ENCODE measurements around the gene CCDC175.

The CCDC175 gene

DNA sequence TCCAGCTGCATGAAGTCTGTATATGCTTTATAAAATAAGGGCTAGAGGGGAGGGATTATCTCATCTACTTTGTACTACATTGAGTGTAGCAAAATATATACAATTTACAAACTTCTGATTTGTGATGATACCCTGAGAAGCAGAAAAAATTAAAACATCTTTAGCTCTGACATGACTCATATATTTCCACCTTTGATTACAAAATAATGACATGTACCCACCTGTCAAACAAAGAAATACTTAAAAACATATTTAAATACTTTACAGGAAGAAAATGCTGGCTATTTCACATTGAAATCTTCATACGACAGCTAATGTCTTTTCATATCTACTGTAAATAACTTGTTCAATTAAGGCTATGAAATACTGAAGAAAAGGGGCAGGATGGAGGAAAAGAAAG lies 114.7 kb downstream of the CCDC175 start:
- H3K4me2 ChIP-seq (ENCODE audit: low read depth, low read length), result no peak overlapping the region
- H3K9me2 ChIP-seq (replicated peaks; ENCODE audit: insufficient read depth, low read length), result no peaks in the 10 kb centered on the region
- no peak for DNase-seq
- no peaks in the 10 kb centered on the region for H3K27me3 ChIP-seq (replicated peaks; ENCODE audit: insufficient read depth, low read length)
- H3K4me1 ChIP-seq (ENCODE audit: low read length), result no peaks in the 10 kb centered on the region
- H3K9ac ChIP-seq (ENCODE audit: low read length), result no peak overlapping the region
- no peaks in the 10 kb centered on the region for H3K79me2 ChIP-seq (ENCODE audit: low read length)
- TF ChIP-seq CTCF (IDR thresholded peaks at IDR 0.05; ENCODE audit: low read length) (no peak), EZH2phosphoT487 (IDR thresholded peaks at IDR 0.05; ENCODE audit: low read length) (no peak), EZH2 (optimal IDR thresholded peaks at IDR 0.05; ENCODE audit: low read depth, low read length) (no peak)
- no peak overlapping the region for H3K27ac ChIP-seq (ENCODE audit: low read length)
- H4K20me1 ChIP-seq (ENCODE audit: insufficient read depth, low read length), result no peaks in the 10 kb centered on the region
- H3K4me3 ChIP-seq (ENCODE audit: low read length), result no peak overlapping the region
- H3F3A ChIP-seq (ENCODE audit: insufficient read depth, low read length), result no peaks in the 10 kb centered on the region
- no peaks in the 10 kb centered on the region for H3K9me3 ChIP-seq (replicated peaks; ENCODE audit: insufficient read depth, low read length)
- H2AFZ ChIP-seq (ENCODE audit: low read length), result no peak overlapping the region
- no peaks in the 10 kb centered on the region for H3K36me3 ChIP-seq (replicated peaks; ENCODE audit: insufficient read depth, low read length)

- Histone ChIP-seq H3K27me3 (replicated peaks; ENCODE audit: insufficient read depth, low read length) (no peaks in the 10 kb centered on the region), H3K4me1 (ENCODE audit: low read length) (no peaks in the 10 kb centered on the region), H2AFZ (ENCODE audit: low read length) (no peak overlapping the region), H3K9me2 (replicated peaks; ENCODE audit: insufficient read depth, low read length) (no peaks in the 10 kb centered on the region), H3F3A (ENCODE audit: insufficient read depth, low read length) (no peaks in the 10 kb centered on the region), H3K9ac (ENCODE audit: low read length) (no peak overlapping the region), H4K20me1 (ENCODE audit: insufficient read depth, low read length) (no peaks in the 10 kb centered on the region), H3K79me2 (ENCODE audit: low read length) (no peaks in the 10 kb centered on the region), H3K36me3 (replicated peaks; ENCODE audit: insufficient read depth, low read length) (no peaks in the 10 kb centered on the region), H3K4me2 (ENCODE audit: low read depth, low read length) (no peak overlapping the region), H3K9me3 (replicated peaks; ENCODE audit: insufficient read depth, low read length) (no peaks in the 10 kb centered on the region), H3K27ac (ENCODE audit: low read length) (no peak overlapping the region), H3K4me3 (ENCODE audit: low read length) (no peak overlapping the region)
- DNase-seq, result no peak
- TF ChIP-seq CTCF (IDR thresholded peaks at IDR 0.05; ENCODE audit: low read length), result no peak
These were observed 116.2 kb downstream of the CCDC175 start for GRCh38 chr14:59460378-59460777.

DNA sequence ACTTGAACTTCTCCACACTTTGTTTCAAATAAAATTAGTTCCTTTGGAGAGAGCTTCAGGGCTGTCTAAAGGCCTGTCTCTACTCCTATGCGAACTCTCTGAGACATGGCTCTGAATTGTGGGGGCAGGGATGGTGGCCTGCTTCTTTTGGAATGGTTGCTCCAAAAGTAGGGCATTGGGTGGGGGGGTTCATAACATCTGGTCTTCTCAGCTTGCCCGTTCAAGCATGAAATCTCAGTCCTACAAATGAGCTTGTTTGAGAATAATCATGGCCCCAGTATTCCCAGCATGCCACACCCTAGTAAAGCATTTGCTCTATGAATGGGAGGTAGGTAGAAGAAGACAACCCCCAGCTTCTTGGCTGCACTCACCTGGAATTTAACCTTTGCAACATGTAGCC lies 118.1 kb downstream of the CCDC175 start:
- Histone ChIP-seq H3K9me2 (replicated peaks; ENCODE audit: insufficient read depth, low read length) (no peaks in the 10 kb centered on the region), H3K4me3 (ENCODE audit: low read length) (no peak overlapping the region), H3K27ac (ENCODE audit: low read length) (no peak overlapping the region), H2AFZ (ENCODE audit: low read length) (no peak overlapping the region), H3K27me3 (replicated peaks; ENCODE audit: insufficient read depth, low read length) (no peaks in the 10 kb centered on the region), H3F3A (ENCODE audit: insufficient read depth, low read length) (no peaks in the 10 kb centered on the region), H3K4me1 (ENCODE audit: low read length) (no peaks in the 10 kb centered on the region), H3K9me3 (replicated peaks; ENCODE audit: insufficient read depth, low read length) (no peaks in the 10 kb centered on the region), H3K4me2 (ENCODE audit: low read depth, low read length) (no peak overlapping the region), H3K9ac (ENCODE audit: low read length) (no peak overlapping the region), H4K20me1 (ENCODE audit: insufficient read depth, low read length) (no peaks in the 10 kb centered on the region), H3K79me2 (ENCODE audit: low read length) (no peaks in the 10 kb centered on the region), H3K36me3 (replicated peaks; ENCODE audit: insufficient read depth, low read length) (no peaks in the 10 kb centered on the region)
- DNase-seq, result no peak
- TF ChIP-seq CTCF (IDR thresholded peaks at IDR 0.05; ENCODE audit: low read length), result no peak
- no peak for TF ChIP-seq EZH2phosphoT487 (IDR thresholded peaks at IDR 0.05; ENCODE audit: low read length)
- no peak for TF ChIP-seq EZH2 (optimal IDR thresholded peaks at IDR 0.05; ENCODE audit: low read depth, low read length)

- Histone ChIP-seq H3K36me3 (replicated peaks; ENCODE audit: insufficient read depth, low read length) (no peaks in the 10 kb centered on the region), H4K20me1 (ENCODE audit: insufficient read depth, low read length) (no peaks in the 10 kb centered on the region)
- DNase-seq, result no peak
These were observed 121.2 kb downstream of the CCDC175 start for GRCh38 chr14:59455411-59455810.

More at GRCh38 chr14:59455411-59455810, 121.2 kb downstream of the CCDC175 start:
- no peaks in the 10 kb centered on the region for H3K4me1 ChIP-seq (ENCODE audit: low read length)
- no peaks in the 10 kb centered on the region for H3K27me3 ChIP-seq (replicated peaks; ENCODE audit: insufficient read depth, low read length)
- no peak overlapping the region for H3K27ac ChIP-seq (ENCODE audit: low read length)
- no peaks in the 10 kb centered on the region for H3F3A ChIP-seq (ENCODE audit: insufficient read depth, low read length)
- no peak overlapping the region for H3K9ac ChIP-seq (ENCODE audit: low read length)
- no peaks in the 10 kb centered on the region for H3K79me2 ChIP-seq (ENCODE audit: low read length)
- H3K4me3 ChIP-seq (ENCODE audit: low read length), result no peak overlapping the region
- H3K4me2 ChIP-seq (ENCODE audit: low read depth, low read length), result no peak overlapping the region
- no peaks in the 10 kb centered on the region for H3K9me3 ChIP-seq (replicated peaks; ENCODE audit: insufficient read depth, low read length)
- H2AFZ ChIP-seq (ENCODE audit: low read length), result no peak overlapping the region
- H3K9me2 ChIP-seq (replicated peaks; ENCODE audit: insufficient read depth, low read length), result no peaks in the 10 kb centered on the region
- TF ChIP-seq CTCF (IDR thresholded peaks at IDR 0.05; ENCODE audit: low read length) (no peak), EZH2phosphoT487 (IDR thresholded peaks at IDR 0.05; ENCODE audit: low read length) (no peak), EZH2 (optimal IDR thresholded peaks at IDR 0.05; ENCODE audit: low read depth, low read length) (no peak)
